GM18858 (cell line): ENCODE results near the gene GAS2L2.

ENCODE experiments used
- ATAC-seq: cut with Tn5 transposase; IDR thresholded peaks from one replicate; pipeline ENCODE4 v1.9.1; 2021; ENCODE audit not compliant: unreplicated experiment

GAS2L2 gene

DNA sequence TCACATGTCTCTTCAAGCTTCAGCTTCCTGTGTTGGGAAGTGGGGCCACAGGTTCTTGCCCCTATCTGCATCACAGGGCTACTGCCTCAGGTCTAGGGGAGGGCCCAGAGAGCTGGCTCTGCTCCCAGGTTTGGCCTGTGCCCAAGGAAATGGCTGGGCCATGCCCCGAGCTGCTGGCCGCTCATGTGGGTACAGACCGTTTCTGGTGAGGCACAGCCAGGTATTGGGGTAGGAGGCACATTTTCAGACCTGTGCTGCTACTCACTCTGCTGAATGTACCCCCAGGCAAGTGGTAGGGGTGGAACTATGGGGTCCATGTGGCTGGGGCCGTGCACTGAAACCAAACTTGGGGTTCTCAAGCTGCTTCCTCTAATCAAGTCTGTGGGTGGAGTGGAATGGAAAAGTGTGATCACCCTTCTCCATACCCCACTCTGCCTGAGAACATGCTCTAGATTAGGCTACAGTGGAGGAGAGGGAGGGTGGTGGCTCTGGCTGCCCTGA lies 4.6 kb downstream of the GAS2L2 start:
- no peak for ATAC-seq

DNA sequence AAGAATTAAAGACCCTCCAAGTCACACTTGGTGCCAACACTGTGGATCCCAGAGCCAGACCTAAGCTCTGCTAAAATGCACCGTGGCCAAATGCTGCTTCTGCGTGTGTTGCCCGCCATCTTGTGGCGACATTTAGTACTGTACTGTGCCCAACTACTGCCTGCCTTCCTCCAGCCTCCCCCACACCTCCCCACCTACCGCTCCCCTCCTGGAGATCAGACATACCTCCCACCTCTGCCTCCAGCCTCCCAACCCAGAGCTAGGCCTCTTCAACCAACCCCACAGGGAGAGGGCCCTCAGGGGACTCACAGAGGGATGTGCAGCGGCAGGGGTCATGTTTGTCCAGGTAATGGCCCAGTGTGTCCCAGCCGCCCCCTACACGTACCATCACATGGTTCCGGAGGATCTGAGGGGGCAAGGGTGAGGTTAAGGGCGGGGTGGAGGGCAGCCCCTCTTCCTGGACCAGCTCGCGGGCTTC lies 5.5 kb downstream of the GAS2L2 start:
- no peak for ATAC-seq

DNA sequence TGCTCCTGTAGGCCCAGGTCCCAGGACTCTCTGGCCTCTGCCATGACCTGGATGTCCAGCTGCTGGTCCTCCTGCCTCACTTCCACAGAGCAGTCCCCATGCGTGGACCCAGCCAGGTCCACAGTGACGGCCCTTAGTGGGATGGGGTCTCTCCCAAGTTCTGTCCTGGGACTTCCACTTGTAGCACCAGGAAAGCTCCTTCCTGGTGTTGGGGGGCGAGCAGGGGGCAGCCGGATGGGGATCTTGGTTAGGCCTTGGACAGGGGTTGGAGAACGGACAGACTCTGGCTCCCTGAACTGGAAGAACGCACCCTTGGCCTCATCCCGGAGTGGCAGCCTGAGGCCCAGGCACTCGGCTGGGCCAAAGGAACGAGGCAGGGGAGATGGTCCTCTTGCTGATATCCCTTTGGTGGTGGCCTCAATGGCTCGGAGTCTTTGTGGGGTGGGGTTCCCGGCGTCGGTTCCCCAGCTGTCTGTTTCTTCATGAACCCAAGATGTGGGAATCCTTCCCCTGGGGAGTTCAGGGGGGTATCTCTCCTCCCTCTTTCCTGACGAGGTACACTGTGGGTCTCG lies 7.2 kb downstream of the GAS2L2 start:
- ATAC-seq: no peak

DNA sequence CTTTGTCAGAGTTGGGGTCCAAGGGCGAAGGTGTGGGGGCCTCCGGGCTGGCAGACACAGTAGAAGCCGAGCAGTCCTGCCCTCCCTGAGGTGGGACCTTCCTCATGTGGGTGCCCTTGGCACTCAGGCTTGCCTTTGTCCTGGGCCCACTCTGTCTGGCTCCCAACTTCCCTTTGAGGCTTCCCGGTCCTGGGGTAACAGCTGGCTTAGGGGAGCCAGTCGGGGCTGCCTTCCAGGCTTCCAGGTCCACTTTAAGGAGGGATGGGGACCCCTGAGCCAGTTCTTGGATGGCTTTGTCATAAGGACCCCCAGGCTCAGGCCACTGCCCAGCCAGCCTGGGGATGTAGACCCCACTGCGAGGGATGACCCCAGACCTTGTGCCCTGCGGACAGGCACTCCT lies 7.8 kb downstream of the GAS2L2 start:
- no peak for ATAC-seq

DNA sequence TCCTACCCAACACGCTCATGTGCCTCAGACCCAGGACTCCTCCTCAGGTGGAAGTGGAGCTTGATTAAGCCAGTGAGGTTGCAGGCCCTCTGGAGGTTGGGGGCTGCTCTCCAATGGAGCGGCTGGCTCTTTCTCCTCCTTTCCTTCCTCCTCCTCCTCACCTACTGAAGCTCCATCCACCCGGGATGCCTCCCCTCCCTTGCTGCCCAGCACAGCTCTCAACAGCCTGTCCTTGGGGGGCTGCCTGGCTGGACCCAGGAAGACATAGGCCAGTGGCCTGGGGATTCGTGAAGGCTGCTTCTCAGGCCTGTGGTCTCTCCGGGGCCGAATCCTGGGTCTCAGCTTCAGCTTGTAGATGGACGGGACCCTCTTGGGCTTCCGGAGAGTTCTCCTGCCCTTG lies 8.2 kb downstream of the GAS2L2 start:
- no peak for ATAC-seq

DNA sequence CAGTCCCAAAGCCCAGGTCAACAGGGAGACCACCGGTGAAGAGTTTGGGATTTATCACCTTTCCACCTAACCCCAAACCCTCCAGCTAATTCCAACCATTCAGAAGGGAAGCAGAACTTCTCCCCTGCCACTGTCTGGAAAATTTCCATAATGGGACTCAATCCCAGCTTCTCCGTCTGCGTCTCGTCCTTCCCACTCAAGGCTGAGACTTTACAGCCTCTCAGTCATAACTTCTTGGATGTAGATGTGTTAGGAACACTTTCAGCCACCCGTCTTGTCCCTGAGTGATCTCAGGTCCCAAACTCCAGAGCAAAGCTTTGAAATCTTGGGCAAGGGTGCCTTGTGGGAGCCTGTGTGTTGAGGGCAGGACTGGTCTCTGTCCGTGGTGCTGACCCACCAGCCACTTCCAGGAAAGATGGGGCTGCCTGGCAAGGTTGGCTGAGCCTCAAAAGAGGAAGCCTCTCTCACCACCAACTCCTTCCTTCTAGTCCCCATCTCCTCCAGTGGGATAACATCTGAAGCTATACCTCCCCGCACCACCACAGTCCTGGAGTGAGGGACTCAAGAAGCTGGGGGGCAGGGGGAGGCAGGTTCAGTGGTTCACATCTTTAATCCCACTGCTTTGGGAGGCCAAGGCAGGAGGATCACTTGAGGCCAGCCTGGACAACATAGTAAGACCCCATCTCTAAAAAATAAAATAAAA lies 9.3 kb downstream of the GAS2L2 start:
- no peak for ATAC-seq

DNA sequence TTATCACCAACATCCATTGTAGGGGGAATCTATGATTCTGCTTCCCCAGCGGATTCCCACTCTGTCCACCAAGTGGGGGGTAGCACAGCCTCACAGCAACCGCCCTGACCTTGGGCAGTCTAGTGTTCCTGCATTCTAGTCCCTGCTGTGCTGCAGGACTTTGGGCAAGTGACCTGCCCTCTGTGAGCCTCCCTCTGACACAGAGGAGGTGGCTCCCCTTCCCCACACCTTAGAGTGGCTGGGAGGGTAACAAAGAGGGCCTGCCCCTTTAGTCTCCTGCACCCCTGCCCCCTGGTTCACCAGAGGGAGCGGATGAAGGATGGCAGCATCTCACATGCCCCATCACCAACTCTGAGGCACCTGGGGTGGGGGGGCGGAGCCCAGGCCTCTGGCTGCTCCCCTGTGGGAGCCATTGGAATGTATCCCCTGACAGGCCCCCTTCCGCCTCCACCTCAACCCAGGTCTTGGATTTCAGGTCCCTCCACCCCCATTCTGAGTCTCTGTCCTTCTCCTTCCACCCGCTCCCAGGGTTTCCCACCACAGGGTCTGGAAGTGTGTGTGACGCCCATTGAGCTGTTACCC lies 10.1 kb downstream of the GAS2L2 start:
- no peak for ATAC-seq

DNA sequence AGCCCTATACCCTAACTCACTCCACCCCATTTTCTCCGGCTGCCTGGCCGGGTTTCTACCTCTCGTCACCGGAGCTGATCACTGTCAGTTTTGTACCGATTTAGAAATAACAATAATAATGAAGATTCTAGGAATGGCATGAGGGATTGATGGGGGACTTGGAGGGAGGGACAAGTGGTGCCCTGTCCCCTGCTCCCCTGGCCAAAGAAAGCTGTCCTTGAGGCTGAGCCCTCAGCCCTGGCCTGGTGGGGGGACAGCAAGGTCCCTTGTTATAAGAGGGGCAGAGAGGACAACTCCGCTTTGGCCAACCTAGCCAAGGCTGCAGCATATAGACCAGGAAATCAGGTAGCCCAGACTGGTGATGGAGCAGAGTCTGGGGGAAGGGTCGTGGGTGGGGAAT lies 10.5 kb downstream of the GAS2L2 start:
- ATAC-seq: no peak

DNA sequence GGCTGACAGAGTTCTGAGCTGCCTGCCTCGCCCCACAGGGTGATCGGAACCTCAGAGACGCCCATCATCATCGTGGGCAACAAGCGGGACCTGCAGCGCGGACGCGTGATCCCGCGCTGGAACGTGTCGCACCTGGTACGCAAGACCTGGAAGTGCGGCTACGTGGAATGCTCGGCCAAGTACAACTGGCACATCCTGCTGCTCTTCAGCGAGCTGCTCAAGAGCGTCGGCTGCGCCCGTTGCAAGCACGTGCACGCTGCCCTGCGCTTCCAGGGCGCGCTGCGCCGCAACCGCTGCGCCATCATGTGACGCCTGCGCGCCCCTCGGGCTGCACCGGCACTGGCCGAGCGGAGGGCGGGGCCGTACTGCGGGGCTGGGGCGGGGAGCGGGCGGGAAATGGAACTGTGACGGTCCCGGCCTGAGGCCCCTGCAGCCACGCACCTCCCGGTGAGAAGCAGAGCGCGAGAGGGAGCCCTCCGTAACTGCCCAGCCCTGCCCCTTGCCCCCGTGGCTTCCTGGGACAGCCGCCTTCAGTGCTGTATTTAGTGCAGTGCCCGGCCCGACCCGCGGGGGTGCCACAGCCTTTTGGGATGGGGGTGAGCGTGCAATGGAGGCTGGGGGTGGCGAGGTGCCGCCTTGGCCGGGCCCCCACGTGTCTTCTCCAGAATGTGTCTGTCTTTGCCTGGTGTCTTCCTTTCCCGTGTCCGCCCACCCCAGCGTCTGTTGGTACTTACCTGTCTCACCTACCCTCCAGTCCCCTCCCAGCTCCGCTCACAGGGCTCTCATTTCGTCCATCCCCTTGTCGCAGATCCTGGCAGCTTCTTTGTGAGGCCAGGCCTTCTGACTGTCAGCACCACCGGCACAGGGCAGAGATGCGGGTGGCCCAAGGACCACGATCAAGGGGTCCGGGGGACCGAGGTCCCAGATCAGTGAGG lies 11.8 kb downstream of the GAS2L2 start:
- no peak for ATAC-seq

DNA sequence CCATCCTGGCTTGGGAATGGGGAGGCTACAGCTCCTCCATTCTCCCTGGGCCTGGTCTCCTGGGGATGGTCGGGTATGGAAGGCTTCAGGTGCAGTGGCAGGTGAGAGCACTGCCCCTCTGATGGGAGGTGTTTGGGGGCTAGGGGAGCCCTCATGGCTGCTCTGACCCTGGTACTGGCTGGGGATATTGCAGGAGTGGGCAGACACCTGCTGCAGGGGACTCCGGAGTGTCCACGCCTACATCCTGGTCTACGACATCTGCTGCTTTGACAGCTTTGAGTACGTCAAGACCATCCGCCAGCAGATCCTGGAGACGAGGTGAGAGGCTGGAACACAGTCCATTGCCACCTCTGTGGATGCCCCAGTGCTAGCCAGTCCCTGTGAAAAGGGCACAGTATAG lies 12.8 kb downstream of the GAS2L2 start:
- ATAC-seq: no peak

DNA sequence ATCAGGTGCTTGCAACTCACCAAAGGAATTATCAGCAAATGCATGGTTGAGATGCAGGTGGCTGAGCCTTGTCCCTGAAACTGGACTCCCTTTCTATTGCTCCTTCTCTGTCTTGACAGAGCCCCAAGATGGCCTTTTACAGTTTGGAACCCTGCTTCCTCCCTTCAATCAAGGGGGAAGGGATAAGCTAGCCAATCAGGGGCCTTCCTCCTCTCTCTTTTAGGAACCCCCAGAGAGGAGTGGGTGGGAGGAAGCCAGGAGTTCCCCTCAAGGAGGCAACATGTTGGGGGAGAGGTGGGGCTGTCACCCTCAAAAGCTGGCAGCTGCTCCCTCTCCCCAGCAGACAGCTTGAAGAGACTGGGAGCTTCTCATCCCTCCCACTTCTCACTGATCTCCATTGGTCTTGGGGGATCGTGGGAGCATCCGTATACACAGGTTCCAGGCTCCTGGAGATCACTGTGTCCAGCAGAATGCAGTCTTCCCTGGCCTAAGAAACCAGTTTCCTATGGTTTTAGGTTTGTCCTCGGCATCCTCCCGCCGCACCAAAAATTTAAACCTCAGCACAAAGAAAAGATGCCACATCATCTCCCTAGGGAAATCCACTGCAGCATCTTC lies 14.4 kb downstream of the GAS2L2 start:
- no peak for ATAC-seq

DNA sequence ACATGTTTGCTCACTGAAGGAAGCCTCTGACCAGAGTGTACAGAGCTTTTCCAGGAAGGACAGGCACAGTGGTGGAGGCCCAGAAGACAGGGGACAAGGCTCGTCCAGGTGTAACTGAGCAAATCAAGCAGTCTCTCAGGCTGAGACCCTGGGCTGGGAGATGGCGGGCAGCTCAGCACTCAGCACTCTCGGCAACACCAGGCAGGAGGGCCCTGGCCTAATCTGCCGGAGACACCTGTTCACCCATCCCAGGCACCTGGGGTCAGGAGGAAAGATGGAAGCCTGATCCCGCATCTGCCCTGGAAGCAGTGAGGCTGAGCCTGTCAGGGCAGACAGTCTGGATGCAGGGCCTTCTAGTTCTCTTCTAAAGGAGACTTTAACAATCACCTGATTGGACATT lies 16.8 kb downstream of the GAS2L2 start:
- no peak for ATAC-seq

DNA sequence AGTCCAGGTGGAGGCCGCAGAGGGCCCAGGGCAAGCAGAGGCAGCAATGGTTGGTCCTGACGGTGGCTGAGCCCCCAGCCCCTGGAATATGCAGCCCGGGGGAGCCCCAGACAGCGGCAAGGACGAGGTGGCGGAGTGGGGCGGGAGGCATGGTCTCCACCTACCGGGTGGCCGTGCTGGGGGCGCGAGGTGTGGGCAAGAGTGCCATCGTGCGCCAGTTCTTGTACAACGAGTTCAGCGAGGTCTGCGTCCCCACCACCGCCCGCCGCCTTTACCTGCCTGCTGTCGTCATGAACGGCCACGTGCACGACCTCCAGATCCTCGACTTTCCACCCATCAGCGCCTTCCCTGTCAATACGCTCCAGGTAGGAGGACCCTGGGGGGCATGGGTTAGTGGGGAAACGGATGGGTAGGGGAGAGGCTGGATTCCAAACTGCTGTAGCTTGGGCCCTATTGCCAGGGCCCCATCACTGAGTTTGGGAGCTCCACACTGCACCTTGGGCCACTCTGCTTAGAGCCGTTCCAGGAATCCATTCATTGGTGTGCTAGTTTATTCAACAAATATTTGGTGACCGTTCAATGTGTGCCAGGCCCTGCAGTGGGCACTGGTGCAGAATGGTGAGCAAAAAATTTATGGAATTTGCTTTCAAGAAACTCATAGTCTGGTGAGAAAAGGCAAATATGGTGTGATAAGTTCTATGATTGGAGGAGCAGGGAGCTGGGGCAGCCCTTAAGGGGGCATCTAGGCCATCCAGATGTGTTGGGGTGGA lies 17.8 kb downstream of the GAS2L2 start:
- ATAC-seq: no peak

DNA sequence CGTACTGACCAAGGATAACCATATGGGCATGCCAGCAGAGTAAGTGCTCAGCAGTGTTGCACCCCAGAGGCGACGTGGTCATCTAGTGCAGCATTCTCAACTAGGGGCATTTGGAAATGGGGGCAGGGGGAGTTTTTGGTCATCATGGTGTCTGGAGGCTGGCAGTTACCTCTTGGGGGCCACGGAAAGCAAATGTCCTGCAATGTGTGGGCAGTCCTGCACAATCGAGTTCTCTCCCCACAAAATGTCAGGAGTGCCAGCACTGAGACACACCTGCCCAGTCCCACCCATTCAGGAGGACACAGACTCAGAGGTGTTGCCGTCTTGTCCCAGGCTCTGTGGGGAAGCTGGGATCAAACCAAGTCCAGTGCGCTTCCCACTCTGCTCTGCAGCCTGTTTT lies 18.6 kb downstream of the GAS2L2 start:
- ATAC-seq: no peak

DNA sequence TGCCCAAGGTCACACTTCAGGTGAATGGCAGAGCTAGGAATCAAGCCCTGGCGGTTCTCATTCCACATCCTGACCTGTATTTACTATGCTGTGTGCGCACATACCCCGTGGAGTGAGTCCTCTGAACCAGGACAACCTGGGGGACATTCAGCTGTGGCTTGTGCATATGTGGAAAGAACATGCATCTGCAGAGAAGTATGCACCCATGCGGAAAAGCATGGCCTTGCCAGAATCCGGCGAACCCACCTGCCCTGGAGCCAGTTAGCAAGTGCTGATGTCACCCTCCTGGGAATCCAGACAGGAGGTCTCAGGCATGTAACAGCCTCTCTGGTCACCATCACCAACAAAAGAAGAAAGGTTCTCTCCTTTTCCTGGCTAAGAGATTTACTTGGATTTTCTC lies 19.7 kb downstream of the GAS2L2 start:
- ATAC-seq: no peak

DNA sequence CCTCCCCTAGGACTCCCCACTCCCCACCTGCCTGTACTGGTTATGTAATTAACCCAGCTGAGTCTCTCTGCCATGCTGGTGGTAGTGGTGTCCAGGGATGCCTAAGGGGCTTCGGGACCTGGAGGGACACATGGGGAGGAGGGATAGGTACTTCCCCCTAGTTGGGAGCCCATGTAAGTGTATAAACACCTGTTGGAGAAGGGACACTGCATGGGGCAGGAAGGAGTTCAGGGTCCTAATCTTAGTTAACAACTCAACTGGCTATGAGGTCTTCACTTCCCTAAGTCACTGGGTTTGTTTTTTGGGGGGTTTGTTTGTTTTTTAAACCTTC lies 20.3 kb downstream of the GAS2L2 start:
- no peak for ATAC-seq

DNA sequence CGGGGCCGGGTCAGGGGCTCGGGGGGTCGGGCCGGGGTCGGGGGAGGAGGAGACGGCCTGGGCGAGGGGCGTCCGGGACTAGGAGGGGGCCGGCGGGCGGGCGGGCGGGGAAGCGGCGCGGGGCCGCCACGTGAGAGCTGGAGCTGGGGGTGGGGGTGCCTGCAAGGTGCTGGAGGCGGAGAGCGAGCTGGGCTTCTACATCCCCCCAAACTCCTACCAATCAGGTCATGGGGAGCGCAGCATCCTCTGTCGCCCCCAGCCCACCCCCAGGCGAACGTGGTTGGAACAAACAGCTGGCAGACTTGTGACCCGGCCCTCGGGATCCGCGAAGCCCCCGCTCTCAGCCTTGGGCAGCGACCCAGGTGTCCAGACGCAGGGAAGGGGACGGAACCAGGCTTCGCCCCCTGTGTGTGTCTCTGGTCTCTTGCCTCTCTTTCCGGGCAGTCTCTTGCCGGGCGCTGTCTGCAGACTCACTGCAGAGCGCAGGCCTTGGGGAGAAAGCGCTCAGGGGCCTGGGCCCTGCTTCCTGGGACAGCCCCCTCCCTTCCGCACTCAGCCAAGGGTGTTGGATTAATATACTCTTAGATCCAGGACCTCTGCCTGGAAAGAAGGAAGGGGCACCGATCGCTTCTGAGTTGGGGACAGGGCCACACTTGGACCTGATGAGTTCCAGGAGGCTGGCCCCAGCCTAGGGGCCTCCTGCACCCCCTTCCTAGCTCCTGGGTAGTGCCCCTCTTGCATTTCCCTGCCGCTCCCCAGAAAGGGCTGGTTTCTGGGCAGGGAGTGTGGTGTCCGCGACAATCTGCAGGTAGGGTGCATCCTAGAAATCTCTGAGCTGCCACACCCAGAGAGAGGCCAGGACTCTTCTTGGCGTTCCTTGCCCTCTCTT lies 20.9 kb downstream of the GAS2L2 start:
- ATAC-seq: no peak

DNA sequence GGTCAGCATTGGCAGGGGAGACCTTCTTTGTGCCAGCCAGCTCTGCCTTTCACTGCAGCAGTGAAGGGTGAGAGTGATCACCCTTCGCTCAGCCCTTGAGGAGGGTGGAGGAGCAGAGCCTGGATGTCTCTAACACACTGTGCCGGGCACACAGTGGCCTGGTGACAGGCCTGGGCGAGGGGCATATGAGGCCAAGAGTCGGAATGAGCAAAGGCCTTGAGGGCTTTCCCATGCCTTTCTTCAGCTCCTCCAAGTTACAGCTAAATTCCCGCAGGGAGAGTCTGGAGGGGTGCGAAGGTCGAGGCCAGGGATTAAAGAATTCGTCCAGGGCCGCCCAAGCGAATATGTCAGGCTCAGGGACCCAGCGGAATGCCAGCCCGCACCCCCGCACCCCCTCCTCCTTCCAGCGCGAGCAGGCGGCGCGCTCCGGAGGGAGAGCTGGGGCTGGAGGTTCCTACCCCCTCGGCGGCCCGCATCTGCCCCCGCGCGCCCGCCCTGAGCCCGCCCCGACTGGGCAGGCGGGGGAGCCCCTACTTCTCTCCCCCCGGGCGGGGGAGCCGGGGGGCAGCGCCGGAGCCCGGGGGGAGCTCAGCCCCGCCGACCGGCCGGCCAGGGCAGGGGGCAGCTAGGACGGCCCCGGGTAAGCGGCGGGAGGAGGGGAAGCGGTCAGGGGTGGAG lies 21.7 kb downstream of the GAS2L2 start, which contains the start of gene RASL10B:
TSS of gene RASL10B (plus strand) at position 401 of the 678 bp plus-strand sequence. CDS start 3,546 bp downstream, outside the sequence.
- no peak for ATAC-seq
